GM21381 (cell line): ENCODE data around the gene KRTAP19-2.
"Not testable (repeated sequence)": the region's sequence is repeated elsewhere in the genome, so short reads cannot be mapped to it uniquely, and the experiment has no call there.

Experiments
- ATAC-seq: cut with Tn5 transposase; IDR thresholded peaks from one replicate; pipeline ENCODE4 v1.9.1; 2021; ENCODE audit warnings: mild to moderate bottlenecking, moderate library complexity; ENCODE audit not compliant: unreplicated experiment

KRTAP19-2 gene, protein sequence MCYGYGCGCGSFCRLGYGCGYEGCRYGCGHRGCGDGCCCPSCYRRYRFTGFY

DNA sequence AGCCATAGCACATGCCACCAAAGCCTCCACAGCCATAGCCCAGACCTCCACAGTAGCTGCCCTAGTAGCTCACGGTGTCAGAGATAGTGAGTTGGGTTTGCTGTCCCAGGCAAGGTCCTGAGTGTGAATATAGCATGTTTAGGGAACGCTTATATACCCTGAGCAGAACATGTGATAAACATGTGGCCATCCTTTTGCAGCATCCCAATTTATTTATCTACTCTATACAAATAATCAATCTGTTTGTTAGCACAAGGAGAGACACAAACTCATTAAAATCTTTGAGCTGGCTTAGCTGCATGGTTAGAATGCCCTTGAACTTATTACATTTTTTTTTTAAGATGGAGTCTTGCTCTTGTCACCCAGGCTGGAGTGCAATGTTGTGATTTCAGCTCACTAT is at the start of gene KRTAP19-2:
Gene KRTAP19-2 (minus strand): TSS at position 101 of the 400 bp plus-strand sequence. CDS start 88 bp downstream, at position 13.
- no peak for ATAC-seq

DNA sequence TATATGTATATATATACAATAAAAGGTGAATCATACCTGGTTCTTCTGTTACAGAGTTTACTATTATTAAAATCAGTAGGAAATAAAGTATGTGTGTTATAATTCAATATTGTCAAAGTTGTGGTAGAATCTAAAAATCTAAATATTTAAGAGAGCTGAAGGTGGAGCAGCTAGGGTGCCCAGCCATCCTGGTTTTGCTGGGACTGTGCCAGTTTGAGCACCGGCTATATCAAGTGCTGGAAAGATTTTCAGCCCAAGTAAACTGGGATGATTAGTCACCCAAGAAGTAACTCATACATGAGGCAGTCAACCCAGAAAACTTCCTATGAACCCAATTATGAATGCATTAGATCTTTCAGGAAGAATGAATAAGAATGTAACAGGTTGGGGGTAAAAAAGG is 31.6 kb upstream of the KRTAP19-2 start:
- ATAC-seq, result no peak

DNA sequence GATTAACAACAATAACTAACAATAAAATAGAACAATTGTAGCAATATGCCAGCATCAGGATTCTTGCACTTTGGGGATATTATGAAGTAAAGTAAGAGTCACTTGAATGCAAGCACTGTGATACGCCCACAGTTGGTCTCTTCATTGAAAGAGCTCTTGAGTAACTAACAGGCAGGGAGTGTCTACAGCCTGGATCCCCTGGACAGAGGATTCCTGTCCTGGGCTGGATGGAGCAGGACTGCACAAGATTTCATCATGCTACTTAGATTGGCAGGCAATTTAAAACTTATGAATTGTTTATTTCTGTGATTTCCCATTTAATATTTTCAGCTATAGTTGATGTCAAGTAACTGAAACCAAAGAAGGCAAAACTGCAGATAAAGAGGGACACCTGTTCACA is 28.4 kb upstream of the KRTAP19-2 start:
- ATAC-seq, result no peak

DNA sequence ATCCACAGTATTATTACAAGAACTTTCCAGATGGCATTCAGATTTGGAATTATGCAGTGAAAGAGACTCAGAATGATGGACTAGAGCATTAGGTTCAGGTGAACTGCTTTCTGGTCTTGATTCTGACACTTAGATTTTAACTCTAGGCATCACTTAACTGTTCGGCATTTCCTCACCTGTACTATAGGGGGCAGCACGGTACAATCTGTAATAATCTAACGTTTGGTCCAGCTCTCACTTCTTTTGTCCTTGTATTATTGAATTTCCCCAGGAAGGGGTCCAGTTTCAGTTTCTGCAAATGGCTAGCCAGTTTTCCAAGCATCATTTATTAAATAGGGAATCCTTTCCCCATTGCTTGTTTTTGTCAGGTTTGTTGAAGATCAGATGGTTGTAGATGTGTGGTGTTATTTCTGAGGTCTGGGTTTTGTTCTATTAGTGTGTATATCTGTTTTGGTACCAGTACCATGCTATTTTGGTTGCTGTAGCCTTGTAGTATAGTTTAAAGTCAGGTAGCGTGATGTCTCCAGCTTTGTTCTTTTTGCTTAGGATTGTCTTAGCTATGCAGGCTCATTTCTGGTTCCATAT is 18.5 kb upstream of the KRTAP19-2 start:
- not testable (repeated sequence) for ATAC-seq

DNA sequence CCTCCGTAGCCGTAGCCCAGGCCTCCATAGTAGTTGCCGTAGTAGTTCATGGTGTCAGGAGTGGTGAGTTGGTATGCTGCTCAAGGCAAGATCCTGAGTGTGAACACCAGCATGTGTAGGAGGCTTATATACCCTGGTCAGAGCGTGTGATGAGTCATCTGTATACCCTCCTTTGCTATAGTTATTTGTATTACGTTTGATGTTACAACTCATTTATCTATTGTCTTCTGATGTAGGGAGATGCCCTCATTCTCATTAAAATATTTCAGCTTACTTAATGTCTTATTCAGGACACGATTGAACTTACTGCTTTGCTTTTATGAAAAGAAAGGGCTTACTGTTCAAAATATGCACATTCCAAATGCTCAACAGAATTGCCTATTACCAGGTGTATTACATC is 14.8 kb upstream of the KRTAP19-2 start, which contains the start of gene KRTAP19-5:
Gene KRTAP19-5 (minus strand): TSS at position 101 of the 400 bp plus-strand sequence. CDS start 51 bp downstream, at position 50.
- no peak for ATAC-seq

DNA sequence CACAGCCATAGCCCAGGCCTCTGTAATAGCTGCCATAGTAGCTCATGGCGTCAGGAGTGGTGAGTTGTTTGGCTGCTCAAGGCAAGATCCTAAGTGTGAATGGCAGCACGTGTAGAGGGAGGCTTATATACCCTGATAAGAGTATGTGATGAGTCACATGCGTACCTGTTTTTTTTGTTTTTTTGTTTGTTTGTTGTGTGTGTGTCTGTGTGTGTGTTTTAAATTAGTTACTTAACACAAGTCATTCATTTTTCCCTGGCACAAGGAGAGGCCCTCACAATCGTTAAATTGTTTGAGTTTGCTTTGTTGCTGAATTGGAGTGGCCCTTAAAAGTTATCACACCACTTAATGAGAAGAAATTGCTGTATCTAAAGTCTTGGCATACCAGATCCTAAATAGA is 9.8 kb upstream of the KRTAP19-2 start, which contains the start of gene KRTAP19-4:
Gene KRTAP19-4 (minus strand): TSS at position 101 of the 400 bp plus-strand sequence. CDS start 55 bp downstream, at position 46.
- no peak for ATAC-seq

DNA sequence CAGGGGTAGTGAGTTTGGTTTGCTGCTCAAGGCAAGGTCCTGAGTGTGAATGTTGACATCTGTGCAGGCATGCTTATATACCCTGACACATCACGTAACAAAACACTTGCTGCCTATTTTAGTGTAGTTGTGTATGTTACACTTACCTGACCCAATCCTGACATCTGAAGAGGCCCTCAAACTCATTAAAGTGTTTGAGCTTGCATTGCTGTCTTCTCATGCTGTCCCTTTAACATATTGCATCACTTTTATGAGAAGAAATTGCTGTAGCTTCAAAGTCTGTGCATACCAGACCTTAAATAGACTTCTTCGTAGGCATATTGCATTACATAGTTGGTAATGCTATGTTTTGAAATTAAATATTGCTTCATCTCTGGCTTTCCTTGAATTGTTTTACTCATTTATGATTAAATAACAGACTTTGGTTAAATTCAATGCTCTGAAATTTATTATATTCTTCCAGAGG is 4.8 kb upstream of the KRTAP19-2 start, which contains the start of gene KRTAP19-3:
Gene KRTAP19-3 (minus strand): TSS at position 51 of the 466 bp plus-strand sequence. CDS start 56 bp downstream, outside the sequence.
- no peak for ATAC-seq

DNA sequence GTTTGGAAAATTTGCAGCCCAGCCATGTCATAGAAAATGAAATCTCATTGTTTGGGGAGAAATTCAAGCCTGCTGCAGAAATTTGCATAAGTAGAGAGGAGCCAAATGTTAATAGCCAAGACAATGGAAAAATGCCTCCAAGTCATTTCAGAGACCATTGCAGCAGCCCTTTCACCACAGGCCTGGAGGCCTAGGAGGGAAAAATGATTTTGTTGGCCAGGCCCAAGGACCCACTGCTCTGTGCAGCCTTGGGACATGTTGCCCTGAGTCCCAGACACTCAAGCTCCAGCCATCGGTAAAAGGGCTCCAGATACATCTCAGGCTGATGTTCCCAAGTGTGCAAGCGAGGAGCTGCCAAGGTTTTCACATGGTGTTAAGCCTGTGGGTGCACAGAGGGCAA is 1.1 kb downstream of the KRTAP19-2 start:
- ATAC-seq, result no peak

DNA sequence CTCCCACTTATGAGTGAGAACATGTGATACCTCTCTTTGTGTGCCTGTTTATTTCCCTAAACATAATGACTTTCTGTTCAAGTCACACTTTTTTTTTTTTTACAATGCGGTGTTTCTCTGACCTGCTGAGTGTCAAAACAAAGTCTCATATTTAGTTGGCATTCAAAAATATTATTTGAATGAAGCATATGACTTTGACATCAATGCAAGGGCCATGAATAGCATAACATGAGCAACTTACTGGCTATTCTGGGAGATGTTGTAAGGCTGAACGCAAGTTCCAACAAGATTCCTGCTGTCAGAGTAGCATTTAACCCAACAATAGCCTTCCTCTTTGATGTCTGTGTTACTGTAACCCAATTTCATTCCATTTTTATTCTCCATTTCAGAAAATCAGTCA is 5.1 kb downstream of the KRTAP19-2 start:
- ATAC-seq, result no peak

DNA sequence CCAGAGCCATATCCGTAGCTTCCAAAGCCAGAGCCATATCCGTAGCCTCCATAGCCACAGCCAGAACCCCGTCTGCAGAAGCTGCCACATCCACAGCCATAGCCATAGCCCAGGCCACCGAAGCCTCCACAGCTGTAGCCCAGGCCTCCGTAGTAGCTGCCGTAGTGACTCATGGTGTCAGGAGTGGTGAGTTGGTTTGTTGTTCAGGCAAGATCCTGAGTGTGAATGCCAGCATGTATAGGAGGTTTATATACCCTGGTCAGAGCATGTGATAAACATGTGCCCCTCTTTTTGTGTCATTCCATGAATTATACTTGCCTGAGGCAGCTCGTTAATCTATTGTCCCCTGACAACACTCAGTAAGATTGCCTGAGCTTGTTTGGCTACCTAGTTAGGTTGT is 7.1 kb downstream of the KRTAP19-2 start, which contains the start of gene KRTAP19-1:
Gene KRTAP19-1 (minus strand): TSS at position 223 of the 400 bp plus-strand sequence. CDS start 50 bp downstream, at position 173.
- ATAC-seq, result no peak

DNA sequence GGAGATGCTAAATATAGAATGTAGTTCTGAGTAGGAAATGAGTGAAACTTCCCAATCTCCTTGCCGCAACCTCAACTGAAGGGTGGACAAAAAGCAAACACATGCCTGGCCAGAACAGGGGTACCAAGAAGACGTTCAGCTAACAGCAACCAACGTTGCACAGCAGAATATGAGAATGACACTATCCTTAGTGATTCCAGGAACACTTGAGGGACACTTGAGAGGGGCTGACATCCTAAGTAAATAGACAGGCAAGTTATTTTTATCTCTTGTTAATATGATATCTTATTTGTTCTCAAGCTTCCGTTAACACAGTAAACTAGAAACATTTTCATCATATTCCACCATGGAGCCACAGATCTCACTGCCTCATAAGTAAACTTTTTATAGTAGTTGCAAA is 8.0 kb downstream of the KRTAP19-2 start:
- no peak for ATAC-seq

DNA sequence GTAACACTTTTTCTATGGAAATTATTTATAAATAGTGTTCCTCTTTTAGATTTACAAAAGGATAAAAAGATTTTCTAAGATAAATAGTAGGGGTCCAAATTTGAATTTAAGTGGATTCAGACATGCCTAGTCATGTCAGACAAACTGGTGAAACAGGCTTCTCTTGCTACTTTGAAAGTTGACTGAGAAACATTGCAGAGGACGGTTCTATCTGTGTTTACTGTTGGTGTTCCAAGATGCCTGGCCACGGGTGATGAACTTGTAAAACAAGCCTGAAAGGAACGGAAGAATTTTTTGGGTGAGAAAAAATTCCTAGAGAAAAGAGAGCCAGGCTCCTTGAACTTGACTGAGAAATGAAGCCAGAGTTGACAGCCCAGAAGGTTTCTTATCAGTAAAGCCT is 9.2 kb downstream of the KRTAP19-2 start:
- no peak for ATAC-seq

DNA sequence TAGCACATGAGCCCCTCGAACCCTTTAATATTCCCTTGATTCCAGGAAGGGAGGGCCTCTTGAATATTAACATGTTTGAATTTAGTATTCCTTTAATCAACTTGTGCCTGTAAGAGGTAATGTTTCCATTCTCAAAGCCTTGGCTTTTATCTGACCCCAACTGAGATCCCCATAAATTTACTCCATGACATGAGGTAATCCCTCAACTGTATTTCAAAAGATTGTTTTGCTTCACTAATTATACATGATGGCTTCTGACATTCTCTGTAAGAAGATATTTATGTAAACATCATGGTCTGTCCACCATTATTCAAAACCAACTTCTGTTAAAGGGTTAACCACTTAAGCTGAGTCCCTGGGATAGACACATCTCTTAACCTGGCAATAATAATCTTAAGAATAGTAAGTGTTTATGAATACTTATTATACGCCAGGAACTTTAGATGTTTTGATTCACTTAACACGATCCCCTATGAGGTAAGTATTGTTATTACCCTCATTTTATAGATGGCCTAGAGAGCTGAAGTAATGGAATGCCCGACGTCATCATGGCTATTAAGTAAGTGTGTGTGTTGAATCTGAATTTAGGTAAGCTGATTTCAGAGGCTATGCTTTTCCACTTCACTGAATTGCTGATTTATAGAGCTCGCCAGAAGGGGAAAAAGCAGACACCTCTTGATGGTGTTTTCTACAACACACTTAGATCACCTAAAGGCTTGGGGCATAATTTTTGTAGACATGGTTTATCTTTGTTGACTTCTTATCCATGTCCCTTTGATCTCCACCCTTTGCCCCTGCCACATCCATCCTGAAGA is 18.1 kb downstream of the KRTAP19-2 start:
- ATAC-seq, result no peak

DNA sequence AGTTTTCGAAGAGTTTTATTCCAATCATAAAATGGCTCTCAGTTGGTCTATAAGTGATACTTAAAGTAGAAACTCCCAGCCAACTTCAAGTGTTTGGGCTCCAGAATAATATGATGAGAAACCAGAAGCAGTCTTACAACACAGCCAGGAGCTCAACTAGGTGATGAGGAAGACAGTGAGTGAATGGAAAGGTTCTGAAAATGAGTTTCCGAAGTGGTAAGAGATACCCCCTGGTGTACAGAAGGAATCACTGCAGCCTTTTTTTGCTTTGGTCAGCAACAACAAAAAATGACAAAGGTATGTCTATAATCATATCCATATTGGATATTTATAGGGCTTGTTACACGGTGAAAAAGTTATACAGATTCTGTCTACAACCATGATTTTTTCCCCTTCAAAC is 23.5 kb downstream of the KRTAP19-2 start:
- ATAC-seq, result no peak

DNA sequence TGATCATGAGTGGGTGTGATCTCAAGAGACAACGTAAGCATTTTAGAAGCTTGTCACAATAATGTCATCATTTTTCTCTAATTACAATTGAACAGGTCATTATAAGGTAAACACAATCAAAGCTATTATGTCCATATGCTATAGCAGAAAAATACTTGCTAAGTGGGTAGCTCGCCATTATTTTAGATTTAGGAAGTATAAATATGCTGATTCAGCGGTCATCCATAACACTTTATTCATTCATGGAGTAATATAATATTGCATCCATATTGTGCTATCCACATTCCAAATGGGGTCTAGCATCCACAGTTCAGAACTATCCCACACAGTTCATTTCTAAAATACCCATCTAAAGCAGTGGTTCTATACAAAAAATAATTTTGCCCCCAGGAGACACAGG is 38.7 kb downstream of the KRTAP19-2 start:
- no peak for ATAC-seq

DNA sequence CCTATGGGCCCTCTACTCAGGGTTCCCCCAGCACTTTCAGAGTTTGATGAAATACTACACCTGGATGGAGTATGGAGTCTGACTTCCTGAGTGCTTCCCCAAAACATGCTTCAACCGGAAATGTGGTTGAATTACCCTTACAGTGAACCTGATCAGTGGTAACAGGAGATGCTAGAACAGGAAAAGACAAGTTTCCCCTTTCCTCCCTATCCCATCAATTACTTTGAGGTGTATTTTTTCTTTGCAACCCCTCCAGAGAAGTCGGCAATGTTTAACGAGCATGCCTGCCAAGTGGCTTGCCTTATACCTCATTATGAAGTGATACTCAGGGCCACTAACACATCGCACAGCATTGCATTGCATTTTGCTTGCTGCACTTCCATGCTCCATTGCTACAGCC is 40.2 kb downstream of the KRTAP19-2 start:
- no peak for ATAC-seq

DNA sequence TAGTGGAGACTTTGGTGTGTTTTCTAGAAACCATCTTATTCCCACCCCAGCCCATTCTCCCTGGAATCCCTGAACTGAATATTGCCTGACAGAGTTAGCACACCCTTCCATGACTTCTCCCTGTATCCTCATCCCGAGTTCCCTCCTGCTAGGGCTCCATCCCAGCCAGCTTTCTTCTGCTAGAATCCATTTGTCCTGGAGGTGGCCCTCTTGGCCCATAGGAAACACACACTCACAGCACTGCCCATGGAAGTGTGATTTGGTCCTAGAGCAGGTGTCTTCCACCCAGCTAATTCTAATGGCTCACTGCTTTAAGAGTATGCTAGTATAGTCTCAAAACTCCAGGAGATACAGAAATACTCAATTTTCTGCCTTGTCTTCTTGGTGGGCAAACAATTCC is 43.0 kb downstream of the KRTAP19-2 start:
- ATAC-seq, result no peak

DNA sequence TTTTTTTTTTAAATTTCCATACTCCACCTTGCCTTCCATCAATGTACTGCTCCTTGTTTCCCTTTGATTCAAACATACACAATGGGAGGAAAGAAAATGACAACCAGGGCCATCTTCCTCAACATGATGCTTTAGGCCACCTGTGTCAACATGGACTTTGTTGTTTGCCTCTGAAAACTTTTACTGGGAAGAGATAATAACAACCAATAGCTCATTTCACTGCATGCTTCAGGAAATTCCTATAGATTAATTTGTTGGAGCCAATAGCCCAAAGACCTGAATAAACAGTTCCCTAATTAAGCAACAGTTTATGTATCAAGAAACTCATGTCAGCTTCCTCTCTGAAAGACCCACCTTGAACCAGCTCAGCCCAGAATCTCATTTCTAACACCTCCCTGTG is 44.0 kb downstream of the KRTAP19-2 start:
- ATAC-seq, result no peak

DNA sequence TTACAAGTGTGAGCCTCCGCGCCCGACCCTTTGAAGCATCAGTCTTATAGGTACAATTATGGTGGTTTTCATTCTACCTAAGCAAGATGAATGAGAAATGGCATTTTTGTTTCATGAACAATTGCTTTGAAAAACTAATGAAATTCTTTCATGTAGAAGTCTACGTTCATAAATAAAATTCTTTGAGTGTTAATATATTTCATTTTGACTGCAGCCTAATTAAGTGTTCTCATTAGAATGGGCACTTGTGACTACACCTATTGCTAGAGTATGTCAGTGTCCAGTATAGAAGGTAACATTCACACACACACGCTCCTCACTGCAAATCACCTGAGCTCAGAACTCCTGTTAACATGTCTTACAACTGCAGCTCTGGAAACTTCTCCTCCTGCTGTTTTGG is 47.3 kb downstream of the KRTAP19-2 start, which contains the start of gene KRTAP15-1:
Gene KRTAP15-1 (plus strand): TSS at position 301 of the 400 bp plus-strand sequence. CDS start 53 bp downstream, at position 354.
- no peak for ATAC-seq
